Right ventricle myocardium inferior (tissue), 1 donor: Measurements from ENCODE around the gene NEDD8. TPM values are rescaled to one million over a fixed set of nuclear protein-coding genes. Genes with fewer than 3 reads are reported as not detected.

Experiments
- ATAC-seq: fragments of 200-7000 bp; cut with Tn5 transposase; one replicate; pipeline ENCODE4 v1.9.1; 2020; ENCODE audit warnings: mild to moderate bottlenecking, moderate library complexity
- DNase-seq: peaks from one replicate; pipeline ENCODE4 v3.0.0; 2021; ENCODE audit errors: missing footprints
- intact Hi-C: fragments of 100-400 bp; cut with DNase I; formaldehyde crosslinking; loops from one replicate; pipeline ENCODE4 v1.11.0; 2022
- total RNA-seq: library from RNA; stranded (reverse); fragmentation: NEBNext Ultra II Directional; extraction: Animal tissue kit (Norgen Biotek cat#: 25700); gene quantifications from one replicate; pipeline ENCODE4 v1.2.1, GENCODE V29; 2021
- donor health status: DM: no; HTN: yes; CAD: no; lungs with severe emphysema.

Gene NEDD8
- total RNA-seq, 1 donor from 2014 or later: 218 TPM

GRCh38 chr14:24267516-24267915 is 35.3 kb upstream of the NEDD8 start:
- DNase-seq (no peak), ATAC-seq (no peak)
- intact Hi-C loops: no loop called here

DNA sequence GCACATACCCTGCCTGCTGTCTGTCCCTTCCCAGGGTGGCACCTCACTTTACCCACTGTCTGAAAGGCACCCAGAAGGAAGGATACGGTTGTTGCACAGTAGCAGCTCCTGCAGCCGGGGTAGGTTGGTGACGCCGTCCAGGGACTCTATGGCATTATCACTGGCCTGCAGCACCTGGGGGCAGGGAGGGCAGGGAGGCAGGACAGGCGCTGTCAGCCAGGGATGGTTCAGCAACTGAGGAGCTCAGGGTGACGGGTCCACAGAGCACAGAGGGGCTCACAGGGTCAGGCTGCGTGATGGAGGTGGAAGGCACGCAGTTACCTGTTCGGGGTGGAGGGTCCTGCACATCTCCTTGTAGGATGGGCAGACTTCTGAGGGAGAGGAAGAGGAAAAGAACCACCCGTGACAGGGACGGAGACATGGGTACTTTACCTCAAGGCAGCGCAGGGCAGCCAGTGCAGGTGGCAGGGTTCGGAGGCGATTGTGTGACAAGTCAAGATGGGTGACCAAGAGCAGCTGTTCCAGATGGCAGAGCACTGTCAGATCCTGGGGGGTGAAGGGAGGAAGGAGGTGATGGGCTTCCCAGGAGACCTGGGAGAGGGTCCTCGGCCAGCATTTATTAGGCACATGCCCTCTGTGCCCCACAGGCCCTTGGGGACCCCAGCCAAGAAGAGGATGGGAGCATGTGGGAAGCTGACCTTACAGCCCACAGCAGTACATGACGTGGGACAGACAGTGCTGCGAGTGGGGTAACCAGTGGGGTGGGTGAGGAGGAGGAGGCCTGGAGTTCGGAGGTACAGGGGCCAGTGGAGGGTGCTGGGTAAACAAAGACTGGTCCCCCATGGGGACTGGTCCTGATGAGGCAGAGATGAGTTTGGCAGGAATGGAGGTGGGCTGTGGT is 34.4 kb upstream of the NEDD8 start:
- DNase-seq (no peak), ATAC-seq (no peak)

GRCh38 chr14:24264298-24264697 is 32.1 kb upstream of the NEDD8 start:
- intact Hi-C loops: no loop called here
- DNase-seq (no peak), ATAC-seq (no peak)

More for the DNA sequence above, 34.4 kb upstream of the NEDD8 start:
- intact Hi-C loops: no loop called here

DNA sequence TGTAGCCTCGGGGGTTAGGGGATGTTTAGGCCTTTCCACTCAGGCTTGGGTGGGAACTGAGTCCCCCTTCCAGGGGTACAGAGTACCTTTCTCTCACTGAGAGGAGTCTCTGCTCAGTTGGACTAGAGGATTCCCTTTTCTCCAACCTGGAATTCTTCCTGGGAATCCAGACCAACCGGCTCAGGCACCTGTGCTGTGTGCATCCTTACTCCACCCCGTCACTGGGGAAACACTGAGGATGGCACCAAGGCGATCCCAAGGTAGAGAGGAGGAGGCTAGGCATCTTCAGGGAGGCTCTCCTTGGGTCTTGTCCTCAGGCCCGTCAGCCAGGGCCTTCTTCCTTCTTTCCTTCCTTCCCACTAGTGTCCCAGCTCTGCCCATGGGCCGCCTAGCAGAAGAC is 31.7 kb upstream of the NEDD8 start:
- ATAC-seq: no peak
- intact Hi-C loops: no loop called here
- DNase-seq: no peak

- intact Hi-C loops: no loop called here
- DNase-seq (no peak), ATAC-seq (no peak)
Observed at GRCh38 chr14:24262821-24263733, 30.9 kb upstream of the NEDD8 start, which contains the start of gene TGM1. Gene TGM1 (minus strand): TSS chr14:24263177. CDS start chr14:24262352, 825 bp downstream.

DNA sequence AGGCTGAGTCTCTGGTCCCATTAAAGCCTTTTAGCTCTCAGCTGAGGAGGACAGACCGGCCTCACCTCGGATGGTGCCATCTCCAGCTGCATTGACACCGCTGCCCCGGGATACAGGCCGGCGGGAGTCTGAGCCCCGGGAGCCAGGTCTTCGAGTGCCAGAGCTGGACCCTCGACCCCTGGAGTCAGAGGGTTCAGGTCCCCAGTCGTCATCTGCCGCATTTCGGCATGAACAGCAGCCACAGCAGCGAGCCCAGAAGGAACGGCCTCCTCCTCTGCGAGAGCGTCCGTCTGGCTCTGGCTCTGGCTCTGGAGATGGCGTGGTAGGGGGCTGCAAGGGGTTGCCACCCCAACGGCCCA is 29.8 kb upstream of the NEDD8 start:
- intact Hi-C loops: no loop called here
- no peak for DNase-seq
- no peak for ATAC-seq

GRCh38 chr14:24261256-24261968 is 29.2 kb upstream of the NEDD8 start:
- no peak for DNase-seq
- intact Hi-C loops: no loop called here
- ATAC-seq: no peak

GRCh38 chr14:24260780-24261157 is 28.6 kb upstream of the NEDD8 start:
- ATAC-seq (no peak), DNase-seq (no peak)
- intact Hi-C loops: no loop called here

- intact Hi-C loops: no loop called here
- ATAC-seq: no peak
- no peak for DNase-seq
Observed at GRCh38 chr14:24260026-24260779, 28.0 kb upstream of the NEDD8 start.

- DNase-seq (no peak), ATAC-seq (no peak)
- intact Hi-C loops: no loop called here
Observed at GRCh38 chr14:24259282-24260025, 27.3 kb upstream of the NEDD8 start.

DNA sequence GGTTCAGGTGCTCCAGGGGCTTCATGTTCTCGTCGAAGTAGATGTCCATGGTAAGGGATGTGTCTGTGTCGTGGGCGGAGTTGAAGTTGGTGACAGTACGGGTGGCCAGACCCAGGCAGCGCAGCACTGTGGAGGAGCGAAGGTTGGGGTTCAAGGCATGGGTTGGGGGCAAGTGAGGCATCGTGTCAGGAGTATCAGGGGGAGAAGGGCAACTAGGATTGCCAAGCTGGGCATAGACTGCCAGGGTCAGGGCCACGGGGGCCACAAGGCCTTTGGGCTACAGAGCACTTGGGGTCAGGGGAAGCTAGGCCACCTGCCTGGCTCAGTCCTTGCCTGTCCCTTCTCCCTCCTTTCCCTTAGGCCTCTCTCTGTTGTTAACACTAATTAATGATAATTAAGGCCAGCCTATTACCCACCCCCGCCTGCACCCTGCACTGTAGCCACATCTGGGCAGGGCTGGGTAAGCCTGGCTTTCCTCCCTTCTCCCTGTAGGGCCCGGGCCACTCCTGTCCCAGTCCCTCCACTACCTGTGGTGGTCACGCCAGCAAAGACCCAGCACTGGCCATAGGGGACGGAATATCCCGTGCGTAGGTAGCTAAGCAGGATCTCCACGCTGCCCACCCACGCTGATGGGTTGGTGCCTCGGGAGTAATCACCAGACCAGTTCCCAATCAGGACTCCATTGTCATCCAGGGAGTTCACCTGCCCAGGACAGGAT is 26.5 kb upstream of the NEDD8 start:
- intact Hi-C loops: no loop called here
- ATAC-seq: no peak
- DNase-seq: no peak

DNA sequence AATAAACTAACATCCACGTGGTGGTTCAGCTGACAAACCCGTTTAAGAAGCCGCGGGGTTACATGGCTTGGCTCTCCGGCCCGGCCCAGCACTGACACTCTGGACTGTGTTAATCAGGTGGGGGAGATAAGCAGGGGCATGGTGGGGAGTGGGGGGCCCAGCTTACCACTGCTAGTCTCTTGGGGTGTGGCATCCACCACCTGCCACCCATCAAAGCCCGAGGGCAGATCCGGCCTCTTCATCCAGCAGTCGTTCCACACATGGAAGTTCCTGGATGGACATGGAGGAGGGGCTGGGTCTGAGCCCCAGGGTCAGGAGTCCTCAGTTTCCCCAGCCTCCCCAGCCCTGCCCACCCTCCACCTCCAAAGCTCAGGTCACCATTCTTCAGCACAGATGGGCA is 26.0 kb upstream of the NEDD8 start:
- no peak for ATAC-seq
- intact Hi-C loops: no loop called here

GRCh38 chr14:24256960-24257359 is 24.8 kb upstream of the NEDD8 start:
- DNase-seq (no peak), ATAC-seq (no peak)
- intact Hi-C loops: no loop called here

More for the DNA sequence above, 26.0 kb upstream of the NEDD8 start:
- no peak for DNase-seq

DNA sequence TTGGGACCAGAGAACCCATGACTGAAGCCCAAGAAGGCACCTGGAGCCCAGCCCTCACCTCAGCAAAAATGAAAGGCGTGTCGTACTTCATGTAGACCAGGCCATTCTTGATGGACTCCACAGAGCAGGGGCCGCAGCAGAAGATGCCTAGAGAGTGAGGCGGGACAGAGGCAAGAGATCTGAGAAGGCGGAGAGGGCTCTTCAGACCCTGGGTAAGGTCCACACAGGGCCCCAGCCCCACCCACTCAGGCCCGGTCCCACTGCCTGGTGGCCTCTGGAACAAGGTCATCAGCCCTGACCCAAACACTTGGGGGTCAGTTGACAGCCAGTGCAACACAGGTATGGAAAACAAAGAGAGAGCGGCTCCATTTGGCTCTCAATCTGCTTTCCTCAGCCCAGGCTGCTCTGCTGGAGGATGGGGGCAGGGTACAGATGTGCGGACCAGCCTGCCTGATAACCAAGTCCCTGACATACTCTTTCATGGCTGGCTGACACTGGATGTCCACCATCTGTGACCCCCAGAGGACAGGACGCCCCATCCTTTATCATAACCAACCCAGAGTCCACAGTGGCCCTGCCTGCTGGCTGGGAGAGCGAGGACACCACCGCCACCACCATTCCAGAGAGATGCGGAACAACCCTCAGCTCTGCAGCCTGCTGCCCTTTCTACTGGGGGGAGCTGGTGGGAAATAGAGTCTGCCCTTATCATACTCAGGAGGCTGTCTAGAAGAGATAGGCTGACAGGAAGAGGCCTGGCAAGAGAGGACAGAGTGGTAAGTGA is 24.0 kb upstream of the NEDD8 start:
- intact Hi-C loops: no loop called here
- DNase-seq (no peak), ATAC-seq (no peak)

DNA sequence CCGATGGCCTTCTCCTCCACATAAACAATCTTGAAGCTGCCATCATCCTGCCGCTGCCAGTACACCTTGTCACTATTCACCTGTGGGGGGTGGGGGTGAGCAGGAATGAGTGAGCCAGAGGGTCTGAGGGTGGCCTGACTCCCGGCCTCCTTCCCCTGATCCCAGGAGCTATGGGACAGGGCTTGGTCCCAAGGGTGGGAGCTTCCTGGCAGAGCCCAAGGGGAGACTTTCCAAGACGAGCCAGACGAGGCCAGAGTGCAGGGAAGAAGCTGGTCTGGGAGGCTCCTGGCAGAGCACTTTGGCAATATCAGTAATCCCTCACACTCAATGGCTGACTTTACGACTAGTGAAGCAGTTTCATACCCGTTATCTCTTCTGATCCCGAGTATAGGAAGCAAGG is 23.3 kb upstream of the NEDD8 start:
- no peak for DNase-seq
- intact Hi-C loops: no loop called here
- no peak for ATAC-seq

DNA sequence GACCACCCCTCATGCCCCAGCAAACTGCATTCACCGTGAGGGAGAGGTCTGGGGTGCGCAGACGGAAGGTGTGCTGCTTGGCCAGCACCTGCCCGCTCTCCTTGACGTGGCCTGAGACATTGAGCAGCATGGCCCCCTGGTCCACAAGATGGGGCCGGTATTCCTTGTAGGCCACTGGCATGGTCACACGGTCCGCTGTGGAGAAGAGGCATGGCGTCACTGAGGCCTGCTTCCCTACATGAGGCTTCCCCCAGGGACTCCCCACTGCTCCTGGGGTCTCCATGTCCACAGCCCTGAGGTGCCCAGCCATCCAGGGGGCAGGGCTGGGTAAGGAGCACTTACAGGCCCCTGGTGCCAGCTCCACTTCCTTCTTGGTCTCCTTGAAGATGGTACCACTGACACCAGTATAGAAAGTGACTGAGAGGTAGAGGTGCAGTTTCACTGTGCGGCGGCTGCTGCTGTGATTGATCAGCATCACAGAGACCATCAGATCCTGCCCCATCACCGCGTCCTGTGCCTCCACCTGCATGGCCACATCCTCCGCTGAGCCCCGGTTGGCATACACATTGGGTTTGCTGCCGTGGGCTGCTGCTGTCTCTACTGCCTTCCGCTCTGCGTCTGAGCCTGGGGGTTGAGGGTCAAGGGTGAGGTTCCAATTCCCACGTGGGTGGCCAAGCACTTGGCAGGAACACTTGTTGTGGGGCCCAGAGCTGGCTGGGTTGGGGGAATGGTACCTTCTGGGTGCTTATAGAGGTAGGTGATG is 22.6 kb upstream of the NEDD8 start:
- ATAC-seq (no peak), DNase-seq (no peak)
- intact Hi-C loops: no loop called here
